BJ (cell line): ENCODE data around the gene PPP2R2D. TPM values are rescaled to one million over a fixed set of nuclear protein-coding genes. Genes with fewer than 3 reads are reported as not detected.

Experiments
- CTCF ChIA-PET: fragments of 350-600 bp; formaldehyde crosslinking; extraction: SDS; loops from one replicate; lab custom pipeline; 2021; ENCODE audit warnings: antibody characterized with exemption, inconsistent platforms; lab: Yijun Ruan, JAX
- POLR2A ChIA-PET: fragments of 300-600 bp; sonication (Branson Sonifier 250); formaldehyde crosslinking; extraction: SDS; loops from one replicate; lab custom pipeline; 2021; ENCODE audit warnings: antibody characterized with exemption; lab: Charles Lee
- DNase-seq: peaks from one replicate; pipeline ENCODE4 v3.0.0-alpha.2; 2011; ENCODE audit warnings: low read depth
- H3K27me3 ChIP-seq: 2 replicates; pipeline ENCODE4 v1.6.0; 2011; ENCODE audit warnings: low read length; ENCODE audit not compliant: control insufficient read depth, insufficient read depth
- H3K36me3 ChIP-seq: 2 replicates; pipeline ENCODE4 v1.5.1; 2011; ENCODE audit warnings: low read length; ENCODE audit not compliant: control insufficient read depth, insufficient read depth
- H3K4me3 ChIP-seq: 2 replicates; pipeline ENCODE4 v1.5.1; 2011; ENCODE audit warnings: low read depth, mild to moderate bottlenecking, control low read depth, low read length
- CTCF ChIP-seq: IDR thresholded peaks from 2 replicates; pipeline ENCODE4 v1.5.1; 2011; ENCODE audit warnings: low read depth, mild to moderate bottlenecking, control low read depth, inconsistent platforms, low read length, moderate library complexity; ENCODE audit not compliant: insufficient read depth
- polyA minus RNA-seq: library from RNA; depleted of rRNA, polyadenylated mRNA; stranded (reverse); fragments of >200 nt; gene quantifications from 2 replicates; pipeline ENCODE4 v1.2.3, GENCODE V29; 2011; rRNA and poly(A)+ RNA removed
- polyA plus RNA-seq: library from polyadenylated mRNA; depleted of rRNA; stranded (reverse); fragments of >200 nt; gene quantifications from 2 replicates; pipeline ENCODE4 v1.2.3, GENCODE V29; 2011; rRNA removed

PPP2R2D gene
- polyA plus RNA-seq: 27.6 and 31.2 TPM in 2 replicates
- 24.8 and 26.9 TPM in 2 replicates for polyA minus RNA-seq

GRCh38 chr10:131900350-131901152, at the start of gene PPP2R2D:
Gene PPP2R2D, plus strand, starts transcription at chr10:131901008. Its CDS starts 141 bp downstream, at chr10:131901149.
- TF ChIP-seq CTCF: no peak
- CTCF ChIA-PET: interaction anchor here (2.0 to 2.4 kb wide), 3 partner anchors 13 to 122 kb away, joined by 5 to 20 read pairs (median 16); no protein-coding TSS in a partner anchor
- POLR2A ChIA-PET: no interaction called here
- peaks cover 1% of the 10 kb centered on the region; the same call in 1 of the 2 replicates for H3K36me3 ChIP-seq
- DNase-seq: peak; percentile 17
- peaks cover 10% of the 10 kb centered on the region for H3K27me3 ChIP-seq
- peak within 1 kb of the TSS; percentile 84 for H3K4me3 ChIP-seq

GRCh38 chr10:131851346-131851745, 49.5 kb upstream of the PPP2R2D start:
- Histone ChIP-seq H3K36me3 (no peaks in the 10 kb centered on the region), H3K27me3 (no peaks in the 10 kb centered on the region), H3K4me3 (no peak overlapping the region)
- no peak for DNase-seq
- TF ChIP-seq CTCF: no peak
- CTCF ChIA-PET: no interaction called here
- POLR2A ChIA-PET: no interaction called here

GRCh38 chr10:131852176-131852822, 48.5 kb upstream of the PPP2R2D start:
- Histone ChIP-seq H3K4me3 (no peak overlapping the region), H3K36me3 (no peaks in the 10 kb centered on the region), H3K27me3 (no peaks in the 10 kb centered on the region)
- CTCF ChIA-PET: no interaction called here
- no peak for TF ChIP-seq CTCF
- POLR2A ChIA-PET: no interaction called here
- DNase-seq: no peak

GRCh38 chr10:131852823-131853609, 47.8 kb upstream of the PPP2R2D start:
- Histone ChIP-seq H3K27me3 (no peaks in the 10 kb centered on the region), H3K36me3 (no peaks in the 10 kb centered on the region), H3K4me3 (no peak overlapping the region)
- ChIA-PET CTCF (no interaction called here), POLR2A (no interaction called here)
- no peak for TF ChIP-seq CTCF
- no peak for DNase-seq

GRCh38 chr10:131853610-131853964, 47.2 kb upstream of the PPP2R2D start:
- TF ChIP-seq CTCF: no peak
- no peaks in the 10 kb centered on the region for H3K36me3 ChIP-seq
- DNase-seq: no peak
- ChIA-PET CTCF (no interaction called here), POLR2A (no interaction called here)
- no peak overlapping the region for H3K4me3 ChIP-seq
- no peaks in the 10 kb centered on the region for H3K27me3 ChIP-seq
